CD1c-positive myeloid dendritic cell (primary cell): ENCODE results near the gene NKX6-1.

ENCODE experiments used
- DNase-seq: peaks from one replicate; pipeline ENCODE4 v3.0.0-alpha.2; 2016; ENCODE audit errors: extremely low spot score

The NKX6-1 gene

DNA sequence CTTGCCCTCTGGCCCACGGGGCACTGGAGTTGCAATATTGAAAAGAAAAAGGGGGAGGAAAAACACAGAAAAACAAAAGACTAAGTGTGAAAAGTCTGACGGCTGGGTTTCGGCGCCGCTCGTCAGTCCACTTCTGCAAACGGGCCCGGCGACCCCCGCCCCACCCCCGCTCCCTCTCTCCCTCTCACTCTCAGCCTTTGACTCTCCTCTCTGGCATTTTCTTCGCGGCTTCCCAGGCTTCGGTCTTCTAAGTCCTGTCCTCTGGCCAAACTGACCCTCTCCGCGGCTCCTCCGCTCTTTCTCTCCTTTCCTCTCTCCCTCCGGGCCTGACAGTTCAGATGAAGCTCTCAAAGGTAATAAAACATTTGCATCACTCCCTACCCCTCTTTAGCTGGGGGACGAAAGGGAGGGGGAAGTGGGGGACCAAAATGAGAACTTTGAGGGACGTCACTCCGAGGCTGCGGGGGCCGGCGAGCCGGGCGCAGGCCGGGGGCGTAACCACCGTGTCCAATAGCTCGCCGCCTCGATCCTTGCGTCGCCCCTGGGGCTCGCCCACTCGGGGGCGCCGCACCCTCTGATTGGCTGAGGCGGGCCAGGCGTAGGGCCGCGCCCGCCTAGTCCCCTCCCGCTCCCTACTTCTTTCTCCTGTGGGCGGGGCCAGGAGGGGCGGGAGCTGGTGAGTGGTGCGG is at the start of gene NKX6-1:
TSS of gene NKX6-1 (minus strand) at position 358 of the 689 bp plus-strand sequence. CDS start 1,064 bp downstream, outside the sequence.
- DNase-seq = peak; percentile 72

DNA sequence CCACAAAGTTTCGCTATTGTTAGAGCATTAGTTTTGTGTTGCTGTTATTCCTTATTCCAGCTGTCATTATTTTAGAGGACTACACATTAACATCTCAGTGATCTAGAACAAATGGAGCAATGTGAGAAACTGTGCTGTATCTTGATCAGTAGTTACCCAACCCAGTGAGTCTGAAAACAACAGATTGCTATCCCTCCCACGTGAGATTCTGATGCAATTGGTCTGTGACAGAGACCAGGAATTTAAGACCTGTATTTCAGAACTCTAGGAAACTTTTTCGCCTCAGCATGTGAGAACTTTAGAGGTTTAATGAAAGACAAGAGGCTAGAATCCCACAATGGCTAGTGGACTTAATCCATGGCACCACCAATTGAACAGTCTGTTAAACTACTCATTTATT is 48.1 kb upstream of the NKX6-1 start:
- DNase-seq = no peak

DNA sequence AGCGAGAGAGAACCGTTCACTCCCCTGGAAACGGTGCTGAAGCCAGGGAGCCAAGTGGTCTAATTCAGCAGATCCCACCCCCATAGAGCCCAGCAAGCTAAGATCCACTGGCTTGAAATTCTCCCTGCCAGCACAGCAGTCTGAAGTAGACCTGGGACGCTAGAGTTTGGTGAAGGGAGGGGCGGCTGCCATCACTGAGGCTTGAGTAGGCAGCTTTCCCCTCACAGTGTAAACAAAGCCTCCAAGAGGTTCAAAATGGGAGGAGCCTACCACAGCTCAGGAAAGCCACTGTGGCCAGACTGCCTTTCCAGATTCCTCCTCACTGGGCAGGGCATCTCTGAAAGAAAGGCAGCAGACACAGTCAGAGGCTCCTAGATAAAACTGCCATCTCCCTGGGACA is 46.0 kb upstream of the NKX6-1 start:
- DNase-seq = no peak

- no peak for DNase-seq
Measured at GRCh38 chr4:84535901-84536300, 36.8 kb upstream of the NKX6-1 start.

DNA sequence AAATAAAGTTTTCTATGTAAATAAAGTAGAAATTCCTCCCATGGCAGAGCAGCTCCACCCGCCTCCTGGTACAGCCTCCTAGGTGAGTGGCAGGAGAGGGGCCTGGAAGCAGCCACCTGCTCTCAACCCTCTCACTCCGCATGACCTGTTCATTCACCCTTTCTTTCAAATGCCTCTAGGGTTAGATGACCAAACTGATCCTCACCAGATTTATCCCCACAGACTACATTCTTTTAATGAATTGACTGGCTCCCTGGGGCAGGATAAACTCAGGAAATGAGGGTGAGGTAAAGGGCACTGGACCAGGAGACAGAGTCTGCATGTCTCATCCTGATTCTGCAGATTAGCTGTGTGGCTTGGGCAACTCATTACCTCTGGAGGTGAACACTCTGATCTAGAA is 32.6 kb upstream of the NKX6-1 start:
- DNase-seq = no peak

GRCh38 chr4:84530871-84531270 is 31.8 kb upstream of the NKX6-1 start:
- no peak for DNase-seq

GRCh38 chr4:84530454-84530853 is 31.4 kb upstream of the NKX6-1 start:
- no peak for DNase-seq

DNA sequence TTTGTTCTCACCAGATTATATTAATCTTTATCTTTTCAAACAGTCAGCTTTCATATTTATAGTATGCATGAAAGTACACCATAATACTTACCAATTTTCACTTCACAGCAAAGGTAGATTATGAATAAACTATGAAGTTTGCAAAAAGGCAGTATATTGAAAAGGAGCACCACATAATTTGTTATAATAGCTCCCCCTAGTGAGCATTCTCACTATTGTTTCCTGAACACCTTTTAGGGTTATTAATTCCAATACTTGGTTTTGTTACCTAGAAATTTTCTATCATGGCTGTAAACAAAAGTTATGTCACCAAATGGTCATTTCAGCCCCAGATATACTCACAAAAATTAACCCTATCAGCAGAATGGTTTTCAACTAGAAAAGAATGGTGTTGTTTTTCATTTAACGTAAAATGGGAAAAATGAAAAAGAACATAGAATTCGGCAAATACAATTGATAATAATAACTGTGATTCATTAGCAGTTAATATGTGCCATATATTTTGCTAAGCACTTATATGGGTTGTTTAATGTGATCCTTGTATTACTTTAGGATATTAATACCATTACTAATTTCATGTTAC is 30.2 kb upstream of the NKX6-1 start:
- peak; percentile 51 for DNase-seq

DNA sequence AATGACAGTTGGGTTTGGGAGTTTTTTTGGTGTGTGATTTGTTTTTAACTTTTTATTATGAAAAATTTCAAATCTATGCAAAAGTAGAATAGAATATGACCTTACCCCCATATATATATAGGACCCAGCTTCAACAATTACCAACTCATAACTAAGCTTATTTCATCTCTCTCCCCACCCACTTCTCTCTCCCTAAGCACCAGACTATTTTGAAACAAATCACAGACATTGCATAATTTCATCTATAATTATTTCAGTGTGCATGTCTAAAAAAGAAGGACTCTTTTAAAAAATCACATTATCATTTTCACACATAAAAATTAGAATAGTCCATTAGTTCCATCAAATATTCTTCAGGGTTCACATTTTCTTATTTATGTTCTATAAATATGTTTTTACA is 28.3 kb upstream of the NKX6-1 start:
- DNase-seq = no peak

GRCh38 chr4:84515075-84515474 is 16.0 kb upstream of the NKX6-1 start:
- no peak for DNase-seq

GRCh38 chr4:84512277-84512676 is 13.2 kb upstream of the NKX6-1 start:
- DNase-seq = no peak

- DNase-seq = no peak
Measured at GRCh38 chr4:84511703-84512102, 12.6 kb upstream of the NKX6-1 start.

- DNase-seq = no peak
Measured at GRCh38 chr4:84507941-84508340, 8.8 kb upstream of the NKX6-1 start.

GRCh38 chr4:84504821-84505220 is 5.7 kb upstream of the NKX6-1 start:
- DNase-seq = no peak

DNA sequence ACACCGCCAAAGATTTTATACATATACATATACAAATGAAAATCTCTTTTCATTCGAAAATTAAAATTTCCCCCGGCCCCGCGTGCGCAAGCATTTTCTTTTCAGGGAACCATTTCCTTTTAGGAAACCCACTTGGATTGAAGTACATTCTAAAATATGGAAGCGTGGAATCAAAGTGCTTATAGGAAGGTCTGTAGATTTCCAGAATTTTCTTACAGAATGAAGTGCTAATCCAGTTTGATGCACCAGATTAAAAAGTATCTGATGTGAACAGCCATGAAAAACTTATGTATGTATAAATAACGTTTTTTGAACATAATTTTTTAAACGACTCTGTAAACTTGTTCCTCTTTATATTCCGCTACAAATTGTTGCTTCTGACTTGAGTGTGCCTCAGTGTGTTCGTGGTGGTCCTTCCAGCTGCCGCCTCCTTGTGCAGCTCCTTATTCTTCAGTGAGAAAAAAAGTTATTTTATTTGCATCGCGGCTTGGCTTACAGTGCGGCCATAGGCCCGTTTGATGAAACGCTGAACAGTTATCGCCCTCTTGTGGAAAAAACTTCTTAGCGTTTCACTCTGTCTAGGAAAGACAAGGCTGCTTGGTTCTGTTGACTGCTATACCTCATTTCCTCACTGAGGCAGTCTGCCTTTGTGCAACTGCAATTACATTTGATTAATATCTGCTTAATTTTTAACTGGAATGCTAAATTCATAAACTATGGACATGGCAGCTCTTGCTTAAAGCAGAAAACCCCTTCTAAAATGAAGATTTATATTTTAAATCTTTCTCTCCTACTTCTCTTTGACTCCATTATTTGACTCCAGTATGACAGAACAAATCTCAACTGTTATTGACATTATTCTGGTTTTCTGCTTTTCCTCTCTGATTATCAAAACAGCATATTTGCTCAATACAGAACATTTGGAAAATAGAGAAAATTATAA is 4.7 kb upstream of the NKX6-1 start:
- peak; percentile 71 for DNase-seq

- DNase-seq = no peak
Measured at GRCh38 chr4:84502955-84503373, 3.9 kb upstream of the NKX6-1 start.

- no peak for DNase-seq
Measured at GRCh38 chr4:84502333-84502954, 3.4 kb upstream of the NKX6-1 start.

GRCh38 chr4:84501721-84502267 is 2.7 kb upstream of the NKX6-1 start:
- no peak for DNase-seq

GRCh38 chr4:84501202-84501503 is 2.1 kb upstream of the NKX6-1 start:
- DNase-seq = no peak

- DNase-seq = no peak
Measured at GRCh38 chr4:84500386-84501201, 1.5 kb upstream of the NKX6-1 start.

DNA sequence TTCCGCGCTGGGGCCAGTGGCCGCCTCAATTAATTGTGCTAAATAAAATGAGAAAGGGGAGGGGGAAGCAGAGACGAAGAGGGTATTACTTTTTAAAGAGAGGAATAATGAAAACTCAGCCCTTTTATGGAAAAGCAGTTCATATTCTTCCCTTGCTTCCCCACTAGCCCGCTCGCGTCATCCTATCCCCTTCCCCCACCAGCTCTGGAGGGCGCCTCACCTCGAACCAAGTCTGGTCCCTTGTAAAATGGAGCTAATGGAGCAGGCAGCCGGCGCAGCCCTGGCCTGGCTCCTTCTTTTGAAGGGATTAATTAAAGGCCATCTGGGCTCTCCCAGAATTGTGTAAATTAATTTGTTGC is 511 bp upstream of the NKX6-1 start:
- DNase-seq = no peak
